Measurements from ENCODE around the gene TRIM2. TPM values are rescaled to one million over a fixed set of nuclear protein-coding genes. Genes with fewer than 3 reads are reported as not detected.

TRIM2 gene
- total and polyA plus RNA-seq, 7 donors = 1.3 to 7.1 (median 3.9) TPM

- no peaks in the 10 kb centered on the region for H3K9me3 ChIP-seq
- DNase-seq (no peak), ATAC-seq (no peak)
- no peaks in the 10 kb centered on the region for H3K4me1 ChIP-seq
- WGBS, 3 donors = 65 to 77% (median 71%) methylated on average over 8 of the region's 8 CpGs
- H3K27ac ChIP-seq = no peak overlapping the region
- no peaks in the 10 kb centered on the region for H3K27me3 ChIP-seq (ENCODE audit: insufficient read depth in 3 of 3, low read length in 2 of 3)
- H3K36me3 ChIP-seq (ENCODE audit: insufficient read depth in 1 of 2, low read depth in 1 of 2) = no peaks in the 10 kb centered on the region
- no peak for TF ChIP-seq CTCF (IDR thresholded peaks at IDR 0.05)
- intact Hi-C loops (cut with DNase I) = loop anchor here (2.0 to 5.0 kb wide), 3 partner anchors 65 to 112 kb away; no protein-coding TSS in a partner anchor
- H3K4me3 ChIP-seq = no peak overlapping the region
Measured at GRCh38 chr4:153207027-153207426, 2.8 kb downstream of the TRIM2 start.

GRCh38 chr4:153207567-153207966, 3.3 kb downstream of the TRIM2 start:
- intact Hi-C loops (cut with DNase I) = loop anchor here (2.0 to 5.0 kb wide), 3 partner anchors 65 to 111 kb away; no protein-coding TSS in a partner anchor
- peak; percentile 33 to 69 for DNase-seq

GRCh38 chr4:153209410-153209809, 5.2 kb downstream of the TRIM2 start:
- DNase-seq = no peak
- Histone ChIP-seq H3K4me3 (no peak overlapping the region), H3K9me3 (no peaks in the 10 kb centered on the region), H3K27me3 (ENCODE audit: insufficient read depth in 3 of 3, low read length in 2 of 3) (no peaks in the 10 kb centered on the region), H3K36me3 (ENCODE audit: insufficient read depth in 1 of 2, low read depth in 1 of 2) (no peaks in the 10 kb centered on the region), H3K27ac (no peak overlapping the region), H3K4me1 (no peaks in the 10 kb centered on the region)
- TF ChIP-seq CTCF (IDR thresholded peaks at IDR 0.05) = no peak
- ATAC-seq = no peak
- intact Hi-C loops (cut with DNase I) = loop anchor here (5.0 kb wide), 2 partner anchors 67 to 108 kb away; no protein-coding TSS in a partner anchor
- WGBS, 3 donors = 45 to 61% (median 59%) methylated on average over 5 of the region's 5 CpGs

More at GRCh38 chr4:153207567-153207966, 3.3 kb downstream of the TRIM2 start:
- no peaks in the 10 kb centered on the region for H3K4me1 ChIP-seq
- WGBS, 3 donors = 22 to 30% (median 28%) methylated on average over 7 of the region's 7 CpGs
- no peaks in the 10 kb centered on the region for H3K9me3 ChIP-seq
- H3K27ac ChIP-seq = no peak overlapping the region
- TF ChIP-seq CTCF (IDR thresholded peaks at IDR 0.05) = peak; percentile 66
- H3K27me3 ChIP-seq (ENCODE audit: insufficient read depth in 3 of 3, low read length in 2 of 3) = no peaks in the 10 kb centered on the region
- no peaks in the 10 kb centered on the region for H3K36me3 ChIP-seq (ENCODE audit: insufficient read depth in 1 of 2, low read depth in 1 of 2)
- no peak overlapping the region for H3K4me3 ChIP-seq
- peak; percentile 59 to 83 (median 75) for ATAC-seq

DNA sequence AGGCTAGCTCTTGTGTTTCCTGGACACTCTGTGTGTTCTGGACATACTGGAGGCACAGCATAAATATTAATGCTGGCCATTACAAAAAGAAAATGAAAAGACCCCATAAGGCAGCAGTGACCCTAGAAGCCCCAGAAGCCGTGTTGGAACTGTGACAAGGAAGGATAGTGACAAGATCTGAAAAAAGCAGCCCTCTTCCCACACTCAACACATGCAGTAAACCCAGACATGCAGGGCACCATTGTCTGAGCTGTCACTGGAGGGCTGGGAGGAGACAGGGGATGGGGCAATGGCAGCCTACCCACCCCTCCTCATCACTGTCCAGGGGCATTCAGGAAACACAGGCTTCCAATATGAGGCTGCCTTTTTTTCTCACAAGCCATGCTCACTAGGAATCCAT, 6.5 kb downstream of the TRIM2 start:
- WGBS, 3 donors = 64 to 86% (median 75%) methylated on average over 1 of the region's 1 CpG
- no peaks in the 10 kb centered on the region for H3K4me1 ChIP-seq
- H3K27me3 ChIP-seq (ENCODE audit: insufficient read depth in 3 of 3, low read length in 2 of 3) = peaks cover 0 to 3% (median 0%) of the 10 kb centered on the region in 3 donors
- no peaks in the 10 kb centered on the region for H3K36me3 ChIP-seq (ENCODE audit: insufficient read depth in 1 of 2, low read depth in 1 of 2)
- ATAC-seq = no peak
- TF ChIP-seq CTCF (IDR thresholded peaks at IDR 0.05) = no peak
- no peak for DNase-seq
- intact Hi-C loops (cut with DNase I) = no loop called here
- no peaks in the 10 kb centered on the region for H3K9me3 ChIP-seq
- H3K27ac ChIP-seq = no peak overlapping the region
- no peak overlapping the region for H3K4me3 ChIP-seq
